GM21786 (cell line): ENCODE results near the gene MYZAP.

Experiments used
- ATAC-seq: cut with Tn5 transposase; IDR thresholded peaks from one replicate; pipeline ENCODE4 v1.9.1; 2021; ENCODE audit not compliant: unreplicated experiment

Gene MYZAP

GRCh38 chr15:57619746-57620145, 28.0 kb downstream of the MYZAP start:
- ATAC-seq = no peak

GRCh38 chr15:57624730-57625129, 33.0 kb downstream of the MYZAP start:
- no peak for ATAC-seq

- no peak for ATAC-seq
Measured at GRCh38 chr15:57625703-57626448, 34.2 kb downstream of the MYZAP start.

- no peak for ATAC-seq
Measured at GRCh38 chr15:57626713-57627440, 35.2 kb downstream of the MYZAP start.

- no peak for ATAC-seq
Measured at GRCh38 chr15:57631386-57632110, 39.8 kb downstream of the MYZAP start.

GRCh38 chr15:57634290-57634689, 42.6 kb downstream of the MYZAP start:
- no peak for ATAC-seq

GRCh38 chr15:57635300-57635909, 43.7 kb downstream of the MYZAP start:
- ATAC-seq = no peak

GRCh38 chr15:57637846-57638245, 46.1 kb downstream of the MYZAP start:
- ATAC-seq = no peak

- no peak for ATAC-seq
Measured at GRCh38 chr15:57639306-57639705, 47.6 kb downstream of the MYZAP start.

GRCh38 chr15:57640930-57641682, 49.4 kb downstream of the MYZAP start:
- no peak for ATAC-seq

GRCh38 chr15:57643826-57644225, 52.1 kb downstream of the MYZAP start:
- ATAC-seq = no peak

GRCh38 chr15:57646087-57646486, 54.4 kb downstream of the MYZAP start:
- ATAC-seq = no peak

GRCh38 chr15:57647071-57647790, 55.5 kb downstream of the MYZAP start:
- ATAC-seq = no peak

- ATAC-seq = no peak
Measured at GRCh38 chr15:57647791-57648130, 56.1 kb downstream of the MYZAP start.

- ATAC-seq = no peak
Measured at GRCh38 chr15:57649138-57649537, 57.4 kb downstream of the MYZAP start.

- ATAC-seq = no peak
Measured at GRCh38 chr15:57651445-57651844, 59.7 kb downstream of the MYZAP start.

GRCh38 chr15:57652481-57652880, 60.8 kb downstream of the MYZAP start:
- ATAC-seq = no peak

GRCh38 chr15:57654153-57654852, 62.6 kb downstream of the MYZAP start:
- no peak for ATAC-seq

- ATAC-seq = no peak
Measured at GRCh38 chr15:57655053-57655452, 63.3 kb downstream of the MYZAP start.

GRCh38 chr15:57655809-57656208, 64.1 kb downstream of the MYZAP start:
- no peak for ATAC-seq
